ENCODE results near the gene ASIC4. TPM values are rescaled to one million over a fixed set of nuclear protein-coding genes. Genes with fewer than 3 reads are reported as not detected.

The ASIC4 gene
- total RNA-seq, 1 experiment from 2014 or later = 0.21 TPM

- in situ Hi-C loops (cut with HindIII; ENCODE audit: low pct_unique_long_range_greater_than_20kb, low sequenced_read_pairs) (no loop called here), intact Hi-C loops (cut with micrococcal nuclease; ENCODE audit: unreplicated experiment) (no loop called here)
- BruUV-seq (replicated peaks) = no TSS peak
- Histone ChIP-seq H3K36me3 (ENCODE audit: control insufficient read depth, insufficient read depth, low read length) (no peaks in the 10 kb centered on the region), H3K9me3 (ENCODE audit: control insufficient read depth, insufficient read depth, low read depth, low read length) (no peaks in the 10 kb centered on the region), H3K4me3 (ENCODE audit: low read depth in 2 of 2, low read length in 2 of 2) (no peak overlapping the region), H3K27me3 (ENCODE audit: control insufficient read depth, insufficient read depth, low read length) (peaks cover 5% of the 10 kb centered on the region; the same call in 1 of the 2 replicates), H3K4me1 (ENCODE audit: control insufficient read depth, insufficient read depth, low read length) (no peaks in the 10 kb centered on the region), H3K27ac (ENCODE audit: low read length) (no peak overlapping the region)
- ChIA-PET CTCF (no interaction called here), POLR2A (no interaction called here)
- ATAC-seq (no peak), DNase-seq (ENCODE audit: low read depth, low spot score) (no peak)
- no peak for TF ChIP-seq SIN3A (IDR thresholded peaks at IDR 0.05; ENCODE audit: borderline replicate concordance, insufficient read depth, low read depth, low read length)
- TF ChIP-seq REST (IDR thresholded peaks at IDR 0.05; ENCODE audit: insufficient read depth in 1 of 2, low read depth in 2 of 2, low read length in 1 of 2) = no peak
- TF ChIP-seq TCF7L2 (IDR thresholded peaks at IDR 0.05; ENCODE audit: low read depth, low read length) = no peak
- no peak for TF ChIP-seq POLR2AphosphoS5 (IDR thresholded peaks at IDR 0.05; ENCODE audit: low read depth, low read length)
- no peak for TF ChIP-seq CTCF (IDR thresholded peaks at IDR 0.05)
These were observed 17.5 kb downstream of the ASIC4 start for GRCh38 chr2:219531639-219532377.

GRCh38 chr2:219532378-219532649 lies 18.0 kb downstream of the ASIC4 start:
- no peaks in the 10 kb centered on the region for H3K9me3 ChIP-seq (ENCODE audit: control insufficient read depth, insufficient read depth, low read depth, low read length)
- ATAC-seq (no peak), DNase-seq (ENCODE audit: low read depth, low spot score) (no peak)
- TF ChIP-seq CTCF (IDR thresholded peaks at IDR 0.05) = no peak
- TF ChIP-seq SIN3A (IDR thresholded peaks at IDR 0.05; ENCODE audit: borderline replicate concordance, insufficient read depth, low read depth, low read length) = no peak
- TF ChIP-seq POLR2AphosphoS5 (IDR thresholded peaks at IDR 0.05; ENCODE audit: low read depth, low read length) = no peak
- TF ChIP-seq TCF7L2 (IDR thresholded peaks at IDR 0.05; ENCODE audit: low read depth, low read length) = no peak
- TF ChIP-seq REST (IDR thresholded peaks at IDR 0.05; ENCODE audit: insufficient read depth in 1 of 2, low read depth in 2 of 2, low read length in 1 of 2) = no peak
- in situ Hi-C loops (cut with HindIII; ENCODE audit: low pct_unique_long_range_greater_than_20kb, low sequenced_read_pairs) = no loop called here
- no peak overlapping the region for H3K27ac ChIP-seq (ENCODE audit: low read length)
- intact Hi-C loops (cut with micrococcal nuclease; ENCODE audit: unreplicated experiment) = no loop called here
- no peaks in the 10 kb centered on the region for H3K4me1 ChIP-seq (ENCODE audit: control insufficient read depth, insufficient read depth, low read length)
- H3K36me3 ChIP-seq (ENCODE audit: control insufficient read depth, insufficient read depth, low read length) = no peaks in the 10 kb centered on the region
- no peak overlapping the region for H3K4me3 ChIP-seq (ENCODE audit: low read depth in 2 of 2, low read length in 2 of 2)
- ChIA-PET CTCF (no interaction called here), POLR2A (no interaction called here)
- BruUV-seq (replicated peaks) = no TSS peak
- H3K27me3 ChIP-seq (ENCODE audit: control insufficient read depth, insufficient read depth, low read length) = peaks cover 5% of the 10 kb centered on the region; the same call in 1 of the 2 replicates
